GM18505 (cell line): ENCODE data around the gene CACNA2D1.
"Not testable (repeated sequence)": the region's sequence is repeated elsewhere in the genome, so short reads cannot be mapped to it uniquely, and the experiment has no call there.

Experiments
- ATAC-seq: cut with Tn5 transposase; IDR thresholded peaks from one replicate; pipeline ENCODE4 v1.9.1; 2021; ENCODE audit not compliant: unreplicated experiment
- POLR2A ChIP-seq: IDR thresholded peaks from 4 replicates; pipeline ENCODE4 v1.6.1; 2011; ENCODE audit warnings: borderline replicate concordance; ENCODE audit not compliant: insufficient read depth, insufficient read length; ENCODE audit errors: extremely low read depth

Gene CACNA2D1

DNA sequence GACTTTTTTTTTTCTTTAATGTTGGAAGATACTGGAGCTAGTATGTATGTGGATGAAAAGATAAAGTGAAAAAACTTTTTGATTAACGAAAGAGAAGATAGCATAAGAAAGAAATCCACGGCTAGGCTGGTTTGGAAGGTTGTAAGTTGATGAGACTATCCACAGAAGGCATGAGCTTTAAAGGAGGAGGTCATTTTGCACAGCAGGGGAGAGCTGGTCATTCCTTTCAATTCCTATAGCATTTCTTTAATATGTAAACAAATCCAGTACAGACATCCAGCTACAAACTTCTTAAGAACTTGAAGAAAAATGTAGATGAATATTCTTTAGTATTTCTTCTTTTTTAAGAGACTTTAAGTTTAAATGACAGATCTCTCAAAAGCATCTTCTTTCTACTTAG, 281.3 kb downstream of the CACNA2D1 start:
- ATAC-seq: no peak
- no peak for TF ChIP-seq POLR2A

DNA sequence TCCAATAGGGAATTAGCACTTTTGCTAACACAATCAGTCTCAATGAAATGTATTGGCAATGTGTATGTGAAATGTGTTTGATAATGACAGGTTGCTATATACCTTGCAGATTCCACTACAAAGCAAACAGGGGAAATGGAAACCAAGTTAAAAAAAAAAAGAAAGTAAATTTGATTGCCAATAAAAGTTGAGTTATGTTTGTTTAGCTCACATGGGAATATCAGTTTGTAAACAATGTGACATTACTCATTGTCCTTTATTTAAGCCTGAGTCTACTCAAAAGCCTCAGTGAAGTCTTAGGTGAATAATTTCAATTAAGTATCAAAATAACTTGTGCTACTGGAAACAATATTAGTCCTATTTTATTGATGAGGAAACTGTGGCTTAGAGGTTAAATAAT, 285.2 kb downstream of the CACNA2D1 start:
- TF ChIP-seq POLR2A: no peak
- no peak for ATAC-seq

DNA sequence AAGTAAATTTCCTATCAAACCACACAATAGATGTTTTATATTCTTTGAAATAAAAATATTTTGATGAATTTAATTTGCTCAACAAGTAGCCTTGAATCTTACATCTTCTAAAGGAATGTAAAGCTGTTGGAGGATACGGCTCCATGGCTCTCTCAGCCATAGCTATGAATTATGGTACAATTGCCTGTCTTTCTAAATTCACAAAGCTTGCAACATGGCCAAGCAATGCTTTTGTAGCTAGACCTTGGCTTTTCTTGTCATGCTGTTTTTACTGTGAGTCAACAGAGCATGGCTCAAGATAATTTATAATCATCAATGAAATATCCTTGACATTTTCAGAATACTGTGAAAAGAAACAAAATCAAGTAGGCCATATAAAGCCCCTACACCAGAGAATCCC, 286.7 kb downstream of the CACNA2D1 start:
- no peak for TF ChIP-seq POLR2A
- no peak for ATAC-seq

DNA sequence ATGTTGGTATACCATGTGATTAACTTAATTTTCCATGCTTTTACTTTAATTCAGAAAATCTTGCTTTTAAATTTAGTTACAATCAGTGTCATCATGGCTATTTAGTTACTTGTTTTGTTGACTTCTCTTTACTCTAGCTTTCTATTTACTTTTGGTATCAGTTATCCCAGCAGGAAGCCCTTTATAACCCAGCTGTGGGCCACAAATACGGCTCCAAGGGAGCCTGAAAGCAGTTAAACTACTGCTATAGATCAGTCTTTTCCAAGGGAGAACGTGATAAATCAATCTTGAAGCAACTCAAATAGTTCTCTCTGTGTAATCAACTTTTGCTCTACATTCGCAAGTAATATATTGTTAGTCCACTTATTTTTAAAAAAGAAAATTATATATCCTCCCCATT, 287.4 kb downstream of the CACNA2D1 start:
- ATAC-seq: no peak
- TF ChIP-seq POLR2A: no peak

DNA sequence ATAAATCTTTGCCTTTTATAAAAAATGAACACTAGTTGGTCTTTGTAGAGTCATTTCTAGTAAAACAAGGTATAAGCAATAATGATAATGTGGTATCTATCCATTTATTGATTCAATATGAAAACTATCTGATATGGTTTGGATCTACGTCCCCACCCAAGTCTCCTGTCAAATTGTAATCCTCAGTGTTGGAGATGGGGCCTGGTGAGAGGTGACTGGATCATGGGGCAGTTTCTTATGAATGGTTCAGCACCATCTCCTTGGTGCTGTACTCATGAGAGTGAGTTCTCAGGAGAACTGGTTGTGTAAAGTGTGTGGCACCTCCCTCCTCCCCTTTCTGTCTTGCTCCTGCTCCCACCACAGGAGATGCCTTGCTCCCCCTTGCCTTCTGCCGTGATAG, 288.8 kb downstream of the CACNA2D1 start:
- ATAC-seq: no peak
- TF ChIP-seq POLR2A: no peak

DNA sequence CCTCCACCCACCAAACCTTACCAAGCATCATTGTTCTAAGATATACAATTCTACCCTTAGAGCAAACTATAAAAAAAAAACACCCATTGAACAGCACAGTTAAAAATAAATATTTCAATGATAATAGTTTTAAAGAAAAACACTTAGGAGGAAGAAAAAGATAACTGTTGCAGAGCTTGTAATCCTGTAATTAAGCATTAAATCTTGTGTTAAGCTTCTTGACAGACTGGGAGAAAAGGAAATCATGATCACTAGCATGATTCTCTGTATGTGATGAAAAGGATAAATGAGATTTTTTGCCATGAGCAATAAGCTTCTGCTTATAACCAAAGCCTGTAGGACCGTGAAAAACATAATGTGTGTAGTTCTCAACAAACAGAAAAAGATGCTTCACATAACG, 289.8 kb downstream of the CACNA2D1 start:
- ATAC-seq: no peak
- TF ChIP-seq POLR2A: no peak

DNA sequence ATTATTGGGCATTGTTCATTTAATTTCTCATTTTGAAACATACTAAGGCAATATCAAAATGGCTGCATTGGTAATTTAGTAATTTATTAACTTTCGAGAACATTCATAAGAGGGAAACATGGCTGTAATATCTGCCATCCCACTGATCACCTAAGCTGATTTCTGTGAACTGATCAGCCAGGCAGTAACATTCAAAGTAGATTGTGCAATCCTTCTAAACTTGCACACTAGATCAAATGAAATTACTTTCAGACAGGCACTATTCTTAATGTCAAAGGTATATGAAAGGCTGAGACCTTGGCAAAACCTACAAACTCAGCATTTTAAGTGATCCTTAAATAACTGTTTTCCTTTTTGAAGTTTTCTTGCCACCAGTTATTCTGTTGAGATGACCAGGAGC, 290.7 kb downstream of the CACNA2D1 start:
- no peak for ATAC-seq
- no peak for TF ChIP-seq POLR2A

DNA sequence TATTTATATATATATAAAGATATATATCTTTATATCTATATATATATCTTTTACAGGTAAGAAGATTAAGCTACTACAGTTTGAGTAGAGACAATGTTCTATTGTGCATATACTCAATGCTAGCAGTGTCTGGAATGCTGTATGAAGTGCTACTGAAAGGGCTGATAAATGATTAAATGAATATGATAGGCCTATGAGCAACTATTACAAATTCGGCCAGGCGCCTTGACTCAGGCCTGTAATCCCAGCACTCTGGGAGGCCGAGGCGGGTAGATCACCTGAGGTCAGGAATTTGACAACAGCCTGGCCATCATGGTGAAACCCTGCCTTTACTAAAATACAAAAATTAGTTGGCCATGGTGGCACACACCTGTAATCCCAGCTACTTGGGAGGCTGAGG, 297.1 kb downstream of the CACNA2D1 start:
- no peak for ATAC-seq
- TF ChIP-seq POLR2A: no peak

DNA sequence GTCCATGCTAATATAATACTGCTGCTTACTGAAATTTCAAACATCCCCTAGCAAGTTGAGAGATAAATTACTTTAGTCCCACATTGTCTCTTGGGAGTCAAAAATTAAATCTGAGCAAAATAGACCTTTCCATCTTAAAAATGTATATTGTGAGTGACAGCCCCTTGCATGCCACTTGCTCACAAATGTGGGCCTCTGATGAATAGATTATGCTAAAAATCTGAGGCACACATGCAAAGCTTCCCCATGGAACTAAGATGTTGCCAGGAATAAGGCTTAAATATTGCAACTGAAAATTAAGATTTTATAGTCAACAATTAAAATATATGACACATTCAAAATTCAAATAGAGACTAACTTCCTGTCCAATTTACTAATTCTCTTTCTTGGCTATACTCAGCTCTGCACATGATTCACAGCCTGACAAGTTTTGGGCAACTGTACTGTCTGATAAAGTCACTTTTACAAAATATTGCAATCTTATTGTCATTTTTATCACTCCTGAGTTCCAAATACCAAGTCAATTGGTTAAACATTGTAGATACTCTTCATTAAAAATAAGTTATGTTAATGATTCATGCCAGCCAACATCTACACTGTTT, 301.2 kb downstream of the CACNA2D1 start:
- TF ChIP-seq POLR2A: no peak
- no peak for ATAC-seq

DNA sequence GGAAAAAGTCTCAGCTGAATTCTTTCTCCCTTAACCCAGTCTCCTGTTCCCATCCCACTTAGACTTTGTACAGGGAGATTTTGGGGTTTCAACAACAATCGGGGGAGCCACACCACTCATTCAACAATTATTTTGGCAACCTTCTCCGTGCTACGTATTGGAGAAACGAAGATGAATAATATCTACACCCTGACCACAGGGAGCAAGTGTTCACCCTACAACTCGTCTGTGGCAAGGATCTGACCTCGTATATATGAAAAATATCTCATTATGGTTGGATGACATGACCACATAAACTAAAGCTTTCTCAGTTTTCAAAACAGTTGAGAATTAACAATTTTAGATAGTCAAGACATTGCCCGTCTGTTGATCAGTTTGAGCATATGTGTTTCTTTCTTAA, 302.1 kb downstream of the CACNA2D1 start:
- ATAC-seq: no peak

DNA sequence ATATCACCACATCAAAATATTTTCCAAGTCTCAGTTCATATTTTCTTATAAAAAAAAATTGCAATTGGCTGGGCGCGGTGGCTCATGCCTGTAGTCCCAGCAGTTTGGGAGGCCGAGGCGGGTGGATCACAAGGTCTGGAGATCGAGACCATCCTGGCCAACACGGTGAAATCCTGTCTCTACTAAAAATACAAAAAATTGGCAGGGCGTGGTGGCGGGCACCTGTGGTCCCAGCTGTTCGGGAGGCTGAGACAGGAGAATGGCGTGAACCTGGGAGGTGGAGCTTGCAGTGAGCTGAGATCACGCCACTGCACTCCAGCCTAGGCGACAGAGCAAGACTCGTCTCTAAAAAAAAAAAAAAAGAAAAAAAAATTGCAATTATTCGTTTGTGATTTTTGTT, 303.0 kb downstream of the CACNA2D1 start:
- not testable (repeated sequence) for ATAC-seq

More for the DNA sequence above, 302.1 kb downstream of the CACNA2D1 start:
- TF ChIP-seq POLR2A: no peak

DNA sequence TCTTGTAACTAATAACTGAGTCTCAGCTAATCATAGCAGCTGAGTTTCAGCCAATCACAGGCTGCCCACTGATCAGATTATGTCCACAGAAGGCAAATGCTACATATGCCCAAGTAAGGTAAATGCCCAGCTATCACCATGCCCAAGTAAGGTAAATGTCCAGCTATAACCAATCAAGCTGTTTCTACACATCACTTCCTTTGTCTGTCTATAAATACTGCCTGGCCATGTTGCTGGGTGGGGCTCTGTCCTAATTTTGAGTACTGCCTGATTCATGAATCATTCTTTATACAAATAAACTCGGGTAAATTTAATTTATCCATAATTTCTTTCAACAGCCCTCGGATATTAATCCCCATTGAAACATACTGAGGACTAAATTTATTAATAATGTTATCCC, 312.4 kb downstream of the CACNA2D1 start:
- no peak for ATAC-seq
- no peak for TF ChIP-seq POLR2A

DNA sequence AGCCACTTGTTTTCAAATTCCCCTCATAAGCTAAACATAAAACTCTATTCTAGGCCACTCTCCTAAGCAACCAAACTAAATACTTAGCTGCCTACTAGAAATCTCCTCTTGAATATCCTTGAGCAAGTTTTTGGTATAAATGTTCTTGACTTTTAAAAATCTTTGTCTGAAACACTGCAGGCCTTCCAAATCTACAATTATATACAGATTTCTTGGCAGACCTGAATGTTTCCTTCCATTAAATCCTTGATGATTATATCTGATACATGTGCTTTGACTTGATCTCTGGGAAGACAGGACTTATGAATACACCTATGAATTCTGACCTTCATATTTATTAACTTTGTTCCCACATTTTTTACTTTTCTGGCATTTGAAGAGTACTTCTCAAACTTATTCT, 314.5 kb downstream of the CACNA2D1 start:
- TF ChIP-seq POLR2A: no peak
- no peak for ATAC-seq

DNA sequence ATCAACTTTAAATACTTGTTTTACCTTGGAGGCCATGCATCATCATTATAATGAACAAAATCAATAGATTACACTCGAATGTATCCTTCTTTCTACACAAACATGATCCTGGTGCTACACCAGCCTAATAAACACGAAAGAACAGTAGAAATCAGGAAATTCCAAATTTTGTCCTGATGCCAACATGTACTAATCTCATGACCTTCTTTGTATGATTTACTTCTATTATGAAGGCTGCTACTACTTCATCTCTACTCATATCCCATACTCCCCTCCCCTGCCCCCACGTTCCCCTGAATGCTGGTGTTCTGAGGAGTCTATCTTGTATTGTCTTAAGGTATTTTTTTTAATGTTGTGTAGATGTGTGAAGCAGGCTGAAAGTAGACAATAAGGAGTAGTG, 315.0 kb downstream of the CACNA2D1 start:
- TF ChIP-seq POLR2A: no peak
- no peak for ATAC-seq

DNA sequence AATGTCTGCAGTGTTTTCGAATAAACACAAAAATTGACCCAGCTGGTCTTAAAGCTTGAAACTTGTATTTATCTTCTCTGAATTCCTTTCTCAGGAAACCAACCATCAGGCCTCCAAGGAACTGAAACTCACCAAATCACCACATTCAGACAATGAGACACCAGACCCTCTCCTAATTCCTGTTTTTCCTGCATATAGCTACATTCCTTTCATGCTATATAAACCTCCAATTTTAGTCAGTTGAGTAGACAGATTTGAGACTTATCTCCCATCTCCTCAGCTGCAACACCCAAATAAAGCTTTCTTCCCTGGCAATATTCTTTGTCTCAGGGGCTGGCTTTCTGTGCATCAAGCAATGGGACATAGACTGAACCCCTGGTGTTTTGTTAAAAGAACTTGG, 317.0 kb downstream of the CACNA2D1 start:
- ATAC-seq: no peak
- no peak for TF ChIP-seq POLR2A

DNA sequence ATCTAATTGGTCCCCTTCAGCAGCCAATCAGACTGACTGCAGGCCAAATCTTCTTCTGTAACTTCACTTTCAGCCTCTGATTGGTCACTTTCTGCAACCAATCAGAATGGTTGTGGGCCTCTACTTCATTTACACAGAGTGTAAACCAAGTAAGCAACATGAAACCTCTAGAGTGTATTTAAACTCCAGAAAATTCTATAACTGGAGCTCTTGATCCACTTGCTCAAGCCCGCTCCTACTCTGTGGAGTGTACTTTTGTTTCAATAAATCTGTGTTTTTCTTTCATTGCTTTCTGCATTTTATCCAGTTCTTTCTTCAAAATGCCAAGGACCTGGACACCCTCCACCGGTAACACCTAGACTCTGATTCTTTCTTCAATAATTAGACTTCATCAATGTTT, 319.1 kb downstream of the CACNA2D1 start:
- no peak for TF ChIP-seq POLR2A
- ATAC-seq: no peak

DNA sequence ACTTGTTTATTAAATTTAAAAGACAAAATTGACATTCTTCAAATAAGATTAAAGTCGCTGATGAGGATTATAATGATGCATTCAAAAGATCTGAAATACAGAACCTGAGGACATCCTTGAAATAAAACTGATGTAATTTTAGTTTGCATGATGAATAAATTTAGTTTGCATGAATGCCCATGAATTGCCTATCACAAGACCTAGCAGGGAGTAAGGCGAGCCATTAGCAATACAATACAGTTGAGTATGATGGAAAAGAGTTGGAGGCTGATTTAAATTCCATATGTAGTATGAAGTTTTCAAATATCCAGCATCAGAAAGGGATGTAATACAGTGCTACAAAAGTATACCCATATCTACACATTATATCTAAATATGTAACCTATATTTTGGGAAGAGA, 321.3 kb downstream of the CACNA2D1 start:
- TF ChIP-seq POLR2A: no peak
- ATAC-seq: no peak
